HEK293T (cell line): Measurements from ENCODE around the gene CRTAC1.

Source experiments
- CTCF ChIA-PET: fragments of 350-600 bp; formaldehyde crosslinking; extraction: SDS; loops from one replicate; lab custom pipeline; 2021; ENCODE audit warnings: antibody characterized with exemption, inconsistent platforms; lab: Yijun Ruan, JAX
- POLR2A ChIA-PET: fragments of 350-600 bp; formaldehyde crosslinking; extraction: SDS; loops from one replicate; lab custom pipeline; 2020; ENCODE audit warnings: antibody characterized with exemption, inconsistent platforms; lab: Yijun Ruan, JAX
- DNase-seq: peaks from one replicate; pipeline ENCODE4 v3.0.0; 2012; ENCODE audit warnings: mixed read lengths; ENCODE audit errors: extremely low spot score
- ARNT ChIP-seq: fragments of 450-650 bp; IDR thresholded peaks from 2 replicates; pipeline ENCODE4 v1.6.1; 2017; ENCODE audit warnings: mild to moderate bottlenecking
- BHLHE40 ChIP-seq: fragments of 450-650 bp; IDR thresholded peaks from 2 replicates; pipeline ENCODE4 v1.6.1; 2016; ENCODE audit warnings: mild to moderate bottlenecking, moderate library complexity, borderline replicate concordance
- CTBP1 ChIP-seq: fragments of 450-650 bp; IDR thresholded peaks from 2 replicates; pipeline ENCODE4 v1.6.1; 2016; ENCODE audit warnings: borderline replicate concordance
- ELF4 ChIP-seq: fragments of 450-650 bp; IDR thresholded peaks from 2 replicates; pipeline ENCODE4 v1.6.1; 2017; ENCODE audit warnings: antibody characterized with exemption
- FOXA1 ChIP-seq: fragments of 450-650 bp; IDR thresholded peaks from 2 replicates; pipeline ENCODE4 v1.6.1; 2016; ENCODE audit warnings: mild to moderate bottlenecking
- FOXK2 ChIP-seq: fragments of 450-650 bp; IDR thresholded peaks from 2 replicates; pipeline ENCODE4 v1.6.1; 2016; ENCODE audit warnings: mild to moderate bottlenecking
- FOXM1 ChIP-seq: fragments of 450-650 bp; IDR thresholded peaks from 2 replicates; pipeline ENCODE4 v1.6.1; 2017; ENCODE audit warnings: mild to moderate bottlenecking, borderline replicate concordance
- HDGF ChIP-seq: fragments of 450-650 bp; IDR thresholded peaks from 2 replicates; pipeline ENCODE4 v1.6.1; 2017; ENCODE audit warnings: antibody characterized with exemption, borderline replicate concordance
- L3MBTL2 ChIP-seq: fragments of 450-650 bp; conservative IDR thresholded peaks from 2 replicates; pipeline ENCODE4 v1.6.1; 2016; ENCODE audit warnings: mild to moderate bottlenecking
- LEF1 ChIP-seq: fragments of 450-650 bp; IDR thresholded peaks from 2 replicates; pipeline ENCODE4 v1.6.1; 2017; ENCODE audit warnings: mild to moderate bottlenecking, borderline replicate concordance
- NFRKB ChIP-seq: fragments of 450-650 bp; IDR thresholded peaks from 2 replicates; pipeline ENCODE4 v1.6.1; 2016; ENCODE audit warnings: mild to moderate bottlenecking, moderate library complexity
- SP1 ChIP-seq: fragments of 450-650 bp; IDR thresholded peaks from 2 replicates; pipeline ENCODE4 v1.6.1; 2017
- SUZ12 ChIP-seq: fragments of 450-650 bp; IDR thresholded peaks from 2 replicates; pipeline ENCODE4 v1.6.1; 2016; ENCODE audit warnings: mild to moderate bottlenecking
- TARDBP ChIP-seq: fragments of 450-650 bp; IDR thresholded peaks from 2 replicates; pipeline ENCODE4 v1.6.1; 2016
- ZNF384 ChIP-seq: fragments of 450-650 bp; IDR thresholded peaks from 2 replicates; pipeline ENCODE4 v1.6.1; 2016
- TF ChIP-seq, protein P1 (sequence below): fragments of 450-650 bp; IDR thresholded peaks from 2 replicates; pipeline ENCODE4 v1.6.1; 2016

Gene CRTAC1

GRCh38 chr10:97888641-97889262 lies 141.7 kb downstream of the CRTAC1 start:
- POLR2A ChIA-PET, result interaction anchor here (0.9 to 1.0 kb wide), 3 partner anchors 8 to 39 kb away, joined by 3 to 4 read pairs (median 3); partner anchors contain the start of gene GOLGA7B
- DNase-seq, result no peak

DNA sequence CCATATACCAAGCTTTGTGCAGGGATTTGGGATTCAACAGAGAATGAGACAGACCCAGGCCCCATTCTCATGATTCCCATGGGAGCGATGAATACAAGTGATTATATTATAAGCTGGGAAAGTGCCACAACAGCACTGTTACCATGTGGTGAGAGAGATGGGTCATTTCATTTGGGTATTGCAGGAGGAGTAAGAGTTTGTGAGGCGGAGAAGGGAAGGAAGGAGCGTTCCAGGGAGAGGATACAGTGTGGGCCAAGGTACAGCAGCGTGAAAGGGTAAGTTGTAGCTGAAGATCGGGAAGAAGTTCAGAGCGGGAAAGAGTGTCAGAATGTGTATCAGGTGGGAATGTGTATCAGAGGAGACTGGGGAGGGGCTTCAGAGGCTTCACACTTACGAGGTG lies 142.3 kb downstream of the CRTAC1 start:
- POLR2A ChIA-PET, result interaction anchor here (0.9 kb wide), 1 partner anchor 27 kb away, joined by 3 read pairs; no protein-coding TSS in a partner anchor
- no peak for DNase-seq
- CTCF ChIA-PET, result interaction anchor here (0.7 to 1.4 kb wide), 6 partner anchors 10 to 139 kb away, joined by 3 to 4 read pairs (median 3); no protein-coding TSS in a partner anchor
- TF ChIP-seq L3MBTL2 (no peak), CTBP1 (no peak), FOXM1 (no peak), FOXA1 (no peak), SP1 (no peak), NFRKB (no peak), ELF4 (no peak), ARNT (no peak)

More at GRCh38 chr10:97888641-97889262, 141.7 kb downstream of the CRTAC1 start:
- CTCF ChIA-PET, result interaction anchor here (0.6 to 1.4 kb wide), 8 partner anchors 9 to 139 kb away, joined by 3 to 4 read pairs (median 3); no protein-coding TSS in a partner anchor
- TF ChIP-seq ZNF384 (no peak), TARDBP (no peak), BHLHE40 (no peak)

DNA sequence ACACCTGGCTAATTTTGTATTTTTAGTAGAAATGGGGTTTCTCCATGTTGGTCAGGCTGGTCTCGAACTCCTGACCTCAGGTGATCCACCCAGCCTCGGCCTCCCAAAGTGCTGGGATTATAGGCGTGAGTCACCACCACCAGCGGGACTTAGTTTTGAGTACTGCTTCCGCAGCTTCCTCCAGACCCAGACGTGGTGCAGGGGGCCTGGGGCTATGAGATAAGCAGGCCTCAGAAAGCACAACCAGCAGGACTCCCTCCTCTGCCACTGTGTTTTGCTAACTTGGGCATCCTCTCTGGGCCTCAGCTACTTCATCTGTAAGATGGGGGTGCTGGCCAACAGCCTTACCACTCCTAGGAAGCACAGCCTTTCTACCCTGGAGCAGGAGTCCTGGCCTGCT lies 143.0 kb downstream of the CRTAC1 start:
- CTCF ChIA-PET, result interaction anchor here (0.7 to 1.1 kb wide), 2 partner anchors 20 to 106 kb away, joined by 3 to 6 read pairs; no protein-coding TSS in a partner anchor
- no peak for TF ChIP-seq TARDBP
- no peak for TF ChIP-seq LEF1
- TF ChIP-seq FOXM1, result no peak
- no peak for TF ChIP-seq ARNT
- no peak for TF ChIP-seq HDGF
- TF ChIP-seq ELF4, result no peak
- no peak for TF ChIP-seq L3MBTL2
- TF ChIP-seq CTBP1, result no peak
- TF ChIP-seq SUZ12, result no peak
- TF ChIP-seq FOXK2, result no peak
- TF ChIP-seq, protein P1, sequence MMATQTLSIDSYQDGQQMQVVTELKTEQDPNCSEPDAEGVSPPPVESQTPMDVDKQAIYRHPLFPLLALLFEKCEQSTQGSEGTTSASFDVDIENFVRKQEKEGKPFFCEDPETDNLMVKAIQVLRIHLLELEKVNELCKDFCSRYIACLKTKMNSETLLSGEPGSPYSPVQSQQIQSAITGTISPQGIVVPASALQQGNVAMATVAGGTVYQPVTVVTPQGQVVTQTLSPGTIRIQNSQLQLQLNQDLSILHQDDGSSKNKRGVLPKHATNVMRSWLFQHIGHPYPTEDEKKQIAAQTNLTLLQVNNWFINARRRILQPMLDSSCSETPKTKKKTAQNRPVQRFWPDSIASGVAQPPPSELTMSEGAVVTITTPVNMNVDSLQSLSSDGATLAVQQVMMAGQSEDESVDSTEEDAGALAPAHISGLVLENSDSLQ, result no peak
- TF ChIP-seq BHLHE40, result no peak
- no peak for TF ChIP-seq ZNF384
- POLR2A ChIA-PET, result no interaction called here
- no peak for DNase-seq

- TF ChIP-seq FOXA1 (no peak), FOXM1 (no peak), ELF4 (no peak), NFRKB (no peak), FOXK2 (no peak), L3MBTL2 (no peak), SUZ12 (no peak)
- CTCF ChIA-PET, result interaction anchor here (0.7 to 1.1 kb wide), 2 partner anchors 28 to 155 kb away, joined by 3 to 7 read pairs; no protein-coding TSS in a partner anchor
- DNase-seq, result no peak
- POLR2A ChIA-PET, result no interaction called here
Observed at GRCh38 chr10:97886286-97886685, 144.1 kb downstream of the CRTAC1 start.

GRCh38 chr10:97883092-97883485 lies 147.3 kb downstream of the CRTAC1 start:
- no peak for TF ChIP-seq LEF1
- TF ChIP-seq TARDBP, result no peak
- no peak for TF ChIP-seq L3MBTL2
- TF ChIP-seq CTBP1, result no peak
- TF ChIP-seq FOXA1, result no peak
- no peak for TF ChIP-seq SP1
- no peak for TF ChIP-seq FOXM1
- TF ChIP-seq, protein P1, result no peak
- TF ChIP-seq ARNT, result no peak
- no peak for TF ChIP-seq SUZ12
- TF ChIP-seq ZNF384, result no peak
- TF ChIP-seq HDGF, result no peak
- no peak for TF ChIP-seq NFRKB
- TF ChIP-seq FOXK2, result no peak
- no peak for TF ChIP-seq ELF4
- TF ChIP-seq BHLHE40, result no peak
- CTCF ChIA-PET, result no interaction called here
- DNase-seq, result no peak
- POLR2A ChIA-PET, result no interaction called here

DNA sequence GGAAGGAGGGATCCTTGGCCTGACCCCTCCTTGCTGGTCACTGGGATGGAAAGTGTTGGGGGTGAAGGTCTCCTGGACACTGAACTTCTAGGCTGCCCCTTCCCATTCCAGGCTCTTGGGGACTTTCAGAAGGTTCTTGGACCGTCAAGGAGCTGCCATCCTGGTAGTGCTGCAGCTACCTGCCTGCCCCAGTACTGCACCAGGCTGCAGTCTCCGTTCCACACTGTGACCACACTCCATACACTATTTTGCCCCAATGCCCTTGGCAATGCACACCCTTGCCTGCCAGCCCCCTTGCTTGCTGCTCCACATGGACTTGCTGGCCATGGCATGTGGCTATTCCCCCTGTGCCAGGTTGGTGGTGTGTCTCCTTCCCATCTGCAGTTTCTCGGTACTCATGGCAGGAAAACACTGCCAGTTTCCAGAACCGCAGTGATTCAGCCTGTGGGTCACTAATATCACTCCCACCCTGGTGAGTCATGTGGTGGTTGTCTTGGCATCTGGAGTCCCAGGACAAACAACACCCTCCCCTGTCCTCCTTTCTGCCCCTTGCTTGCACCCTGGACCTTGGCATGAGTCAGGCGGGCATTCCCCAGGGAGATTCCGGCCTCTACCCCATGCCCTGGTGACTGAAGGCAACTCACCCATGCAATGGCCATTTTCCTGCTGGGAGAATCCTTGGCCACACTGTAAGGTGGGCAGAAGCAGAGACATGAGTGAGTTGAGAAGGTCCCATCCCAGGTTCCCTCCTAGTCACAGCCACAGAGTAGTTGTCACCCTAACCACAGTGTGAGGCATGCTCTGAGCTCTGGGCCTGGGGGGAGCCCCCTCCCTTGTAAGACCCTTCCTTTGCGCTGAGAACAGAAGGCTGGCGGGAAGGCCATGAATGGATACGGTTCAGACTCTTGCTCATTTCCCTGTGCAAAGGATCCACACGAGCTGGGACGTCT lies 148.0 kb downstream of the CRTAC1 start:
- ChIA-PET CTCF (no interaction called here), POLR2A (no interaction called here)
- TF ChIP-seq ARNT, result no peak
- TF ChIP-seq BHLHE40, result no peak
- no peak for TF ChIP-seq FOXA1
- TF ChIP-seq SUZ12, result no peak
- no peak for TF ChIP-seq CTBP1
- TF ChIP-seq SP1, result no peak
- TF ChIP-seq TARDBP, result no peak
- no peak for TF ChIP-seq FOXK2
- TF ChIP-seq ELF4, result no peak
- TF ChIP-seq HDGF, result no peak
- DNase-seq, result no peak
